HepG2 (cell line): Measurements from ENCODE around the gene PCNT. TPM values are rescaled to one million over a fixed set of nuclear protein-coding genes. Genes with fewer than 3 reads are reported as not detected.

ENCODE experiments used
- EED ChIP-seq: sonication (generic); formaldehyde crosslinking; IDR thresholded peaks from 2 replicates; pipeline ENCODE4 v1.5.0; 2020; ENCODE audit warnings: mild to moderate bottlenecking, missing genetic modification reagents
- ESRRA ChIP-seq: sonication (generic); formaldehyde crosslinking; IDR thresholded peaks from 2 replicates; pipeline ENCODE4 v1.5.1; 2020; ENCODE audit warnings: mild to moderate bottlenecking, low read depth, missing genetic modification reagents
- FIP1L1 ChIP-seq: fragments of 200-400 bp; formaldehyde crosslinking; IDR thresholded peaks from 2 replicates; pipeline ENCODE4 v1.6.1; 2018; ENCODE audit warnings: low read depth, mild to moderate bottlenecking, low read length, moderate library complexity, borderline replicate concordance; ENCODE audit not compliant: insufficient read depth
- GABPB1 ChIP-seq: IDR thresholded peaks from 2 replicates; pipeline ENCODE4 v1.6.1; 2016; ENCODE audit warnings: mild to moderate bottlenecking, missing genetic modification reagents, moderate library complexity, missing compliant biosample characterization
- HNF4A ChIP-seq: sonication (generic); formaldehyde crosslinking; IDR thresholded peaks from 2 replicates; pipeline ENCODE4 v1.4.0; 2020; ENCODE audit warnings: missing genetic modification reagents
- IRF2 ChIP-seq: IDR thresholded peaks from 2 replicates; pipeline ENCODE4 v1.6.1; 2018; ENCODE audit warnings: missing genetic modification reagents, missing compliant biosample characterization
- MED1 ChIP-seq: sonication (generic); formaldehyde crosslinking; IDR thresholded peaks from 2 replicates; pipeline ENCODE4 v1.4.0; 2020; ENCODE audit warnings: missing genetic modification reagents
- MTF2 ChIP-seq: sonication (generic); formaldehyde crosslinking; IDR thresholded peaks from 2 replicates; pipeline ENCODE4 v1.5.0; 2020; ENCODE audit warnings: missing genetic modification reagents, borderline replicate concordance
- NR2F1 ChIP-seq, 2 experiments: fragments of 450-650 bp in 1 of 2; formaldehyde crosslinking in 1 of 2; IDR thresholded peaks; 2 replicates each; pipeline versions ENCODE4 v1.5.0 to v1.6.1; 2016 to 2020; ENCODE audit warnings: mild to moderate bottlenecking in 1 of 2, missing compliant biosample characterization in 1 of 2, missing genetic modification reagents in 1 of 2, moderate library complexity in 1 of 2
- SALL2 ChIP-seq: sonication (generic); formaldehyde crosslinking; IDR thresholded peaks from 2 replicates; pipeline ENCODE4 v1.8.1; 2023; ENCODE audit warnings: mild to moderate bottlenecking, missing genetic modification reagents, inconsistent platforms
- SIX4 ChIP-seq: sonication (generic); formaldehyde crosslinking; IDR thresholded peaks from 2 replicates; pipeline ENCODE4 v1.4.0; 2020; ENCODE audit warnings: missing genetic modification reagents
- SP5 ChIP-seq: IDR thresholded peaks from 2 replicates; pipeline ENCODE4 v1.6.1; 2016; ENCODE audit warnings: low read depth, borderline replicate concordance
- TEAD2 ChIP-seq: sonication (generic); formaldehyde crosslinking; IDR thresholded peaks from 2 replicates; pipeline ENCODE4 v1.9.0; 2021; ENCODE audit warnings: missing genetic modification reagents
- THAP11 ChIP-seq: IDR thresholded peaks from 2 replicates; pipeline ENCODE4 v1.6.1; 2016; ENCODE audit warnings: missing biosample characterization, missing genetic modification reagents
- ZFP36 ChIP-seq: fragments of 150-350 bp; IDR thresholded peaks from 2 replicates; pipeline ENCODE4 v1.6.1; 2018; ENCODE audit warnings: borderline replicate concordance, low read length, low read depth; ENCODE audit not compliant: partially characterized antibody
- ZNF124 ChIP-seq: sonication (generic); formaldehyde crosslinking; IDR thresholded peaks from 2 replicates; pipeline ENCODE4 v1.4.0; 2020; ENCODE audit warnings: missing genetic modification reagents
- ZNF253 ChIP-seq: sonication (generic); formaldehyde crosslinking; IDR thresholded peaks from 2 replicates; pipeline ENCODE4 v1.8.0; 2022; ENCODE audit warnings: mild to moderate bottlenecking, missing genetic modification reagents, borderline replicate concordance
- ZNF367 ChIP-seq: sonication (generic); formaldehyde crosslinking; IDR thresholded peaks from 2 replicates; pipeline ENCODE4 v1.4.0; 2020; ENCODE audit warnings: missing genetic modification reagents, borderline replicate concordance
- ZNF749 ChIP-seq: sonication (generic); formaldehyde crosslinking; IDR thresholded peaks from 2 replicates; pipeline ENCODE4 v1.8.0; 2022; ENCODE audit warnings: mild to moderate bottlenecking, missing genetic modification reagents, moderate library complexity, borderline replicate concordance
- polyA plus RNA-seq, 8 experiments: library from polyadenylated mRNA; depleted of rRNA in 3 of 8; stranded (reverse) in 7 of 8; unstranded in 1 of 8; fragments of >200 nt; fragmentation: Illumina TruSeq in 4 of 8; extraction: Trizol in 4 of 8; gene quantifications; 2 replicates each; pipeline versions ENCODE4 v1.2.1 to v1.2.3, GENCODE V29; 2011 to 2016; ENCODE audit warnings: low read depth in 4 of 8, missing spikeins in 1 of 8, mixed read lengths in 1 of 8; ENCODE audit not compliant: insufficient read depth in 1 of 8
- total RNA-seq, 5 experiments: library from RNA; depleted of rRNA; stranded (reverse); fragments of >200 nt; fragmentation: Illumina TruSeq; extraction: Trizol; gene quantifications; 2 replicates each; pipeline ENCODE4 v1.2.3, GENCODE V29; 2016; ENCODE audit warnings: low read depth in 1 of 5
- TF ChIP-seq, protein P1 (sequence below): sonication (generic); formaldehyde crosslinking; IDR thresholded peaks from 2 replicates; pipeline ENCODE4 v1.5.0; 2020; ENCODE audit warnings: mild to moderate bottlenecking, missing genetic modification reagents, moderate library complexity
- TF ChIP-seq, protein P2 (sequence below): sonication (generic); formaldehyde crosslinking; IDR thresholded peaks from 2 replicates; pipeline ENCODE4 v1.5.0; 2020; ENCODE audit warnings: missing genetic modification reagents
- TF ChIP-seq, protein P3 (sequence below): sonication (generic); formaldehyde crosslinking; IDR thresholded peaks from 2 replicates; pipeline ENCODE4 v1.4.0; 2020; ENCODE audit warnings: missing genetic modification reagents, low read depth, mild to moderate bottlenecking, borderline replicate concordance
- TF ChIP-seq, protein P4 (sequence below): sonication (generic); formaldehyde crosslinking; IDR thresholded peaks from 2 replicates; pipeline ENCODE4 v1.8.0; 2022; ENCODE audit warnings: mild to moderate bottlenecking, missing genetic modification reagents; ENCODE audit not compliant: insufficient replicate concordance

The PCNT gene
- total and polyA plus RNA-seq, 2 of the 13 experiments (the other 11 are each of a cell fraction or from before 2014, with no cell fraction given): 5.6 to 12.4 TPM

DNA sequence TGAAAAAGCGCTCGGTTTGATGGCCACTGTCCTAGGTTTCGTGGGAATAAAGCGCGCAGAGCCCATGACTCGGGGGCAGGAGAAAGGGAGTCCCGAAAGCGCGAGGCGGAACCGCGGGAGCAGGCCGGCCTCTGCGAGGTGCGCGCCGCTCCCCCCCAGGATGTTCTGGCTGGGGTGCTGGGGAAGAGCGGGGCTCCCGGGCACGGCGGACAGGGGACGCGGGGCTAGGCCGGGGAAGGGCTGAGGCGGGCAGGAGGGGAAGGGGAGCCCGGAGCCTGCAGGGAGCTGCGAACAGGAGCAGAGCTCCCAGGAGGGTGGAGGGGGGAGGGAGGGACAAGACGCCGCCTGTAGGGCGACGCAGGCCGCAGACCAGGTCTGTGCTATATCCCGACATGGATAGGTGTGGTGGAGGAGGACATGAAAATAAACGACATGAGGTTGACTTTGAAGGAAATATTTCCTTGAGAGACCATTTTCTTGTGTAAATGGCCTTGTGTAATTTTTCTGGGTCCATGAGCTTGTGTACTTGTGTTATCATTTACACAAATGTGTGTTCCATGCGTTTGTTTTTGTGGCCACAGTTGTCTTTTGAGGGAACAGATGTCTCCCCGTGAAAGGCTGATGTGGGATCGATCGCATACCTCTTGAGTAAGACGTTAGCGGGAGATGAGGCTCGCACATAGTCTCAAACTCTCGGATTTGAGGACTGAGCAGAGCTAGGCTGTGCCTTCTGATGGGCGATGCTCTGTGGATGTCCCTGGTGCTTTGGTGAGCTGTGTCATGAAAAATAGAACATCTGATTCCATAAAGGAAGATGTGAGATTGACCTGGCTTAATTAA lies 1.3 kb downstream of the PCNT start (continued):
- TF ChIP-seq, protein P1, sequence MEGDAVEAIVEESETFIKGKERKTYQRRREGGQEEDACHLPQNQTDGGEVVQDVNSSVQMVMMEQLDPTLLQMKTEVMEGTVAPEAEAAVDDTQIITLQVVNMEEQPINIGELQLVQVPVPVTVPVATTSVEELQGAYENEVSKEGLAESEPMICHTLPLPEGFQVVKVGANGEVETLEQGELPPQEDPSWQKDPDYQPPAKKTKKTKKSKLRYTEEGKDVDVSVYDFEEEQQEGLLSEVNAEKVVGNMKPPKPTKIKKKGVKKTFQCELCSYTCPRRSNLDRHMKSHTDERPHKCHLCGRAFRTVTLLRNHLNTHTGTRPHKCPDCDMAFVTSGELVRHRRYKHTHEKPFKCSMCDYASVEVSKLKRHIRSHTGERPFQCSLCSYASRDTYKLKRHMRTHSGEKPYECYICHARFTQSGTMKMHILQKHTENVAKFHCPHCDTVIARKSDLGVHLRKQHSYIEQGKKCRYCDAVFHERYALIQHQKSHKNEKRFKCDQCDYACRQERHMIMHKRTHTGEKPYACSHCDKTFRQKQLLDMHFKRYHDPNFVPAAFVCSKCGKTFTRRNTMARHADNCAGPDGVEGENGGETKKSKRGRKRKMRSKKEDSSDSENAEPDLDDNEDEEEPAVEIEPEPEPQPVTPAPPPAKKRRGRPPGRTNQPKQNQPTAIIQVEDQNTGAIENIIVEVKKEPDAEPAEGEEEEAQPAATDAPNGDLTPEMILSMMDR: peak; percentile 54
- no peak for TF ChIP-seq HNF4A
- TF ChIP-seq, protein P2, sequence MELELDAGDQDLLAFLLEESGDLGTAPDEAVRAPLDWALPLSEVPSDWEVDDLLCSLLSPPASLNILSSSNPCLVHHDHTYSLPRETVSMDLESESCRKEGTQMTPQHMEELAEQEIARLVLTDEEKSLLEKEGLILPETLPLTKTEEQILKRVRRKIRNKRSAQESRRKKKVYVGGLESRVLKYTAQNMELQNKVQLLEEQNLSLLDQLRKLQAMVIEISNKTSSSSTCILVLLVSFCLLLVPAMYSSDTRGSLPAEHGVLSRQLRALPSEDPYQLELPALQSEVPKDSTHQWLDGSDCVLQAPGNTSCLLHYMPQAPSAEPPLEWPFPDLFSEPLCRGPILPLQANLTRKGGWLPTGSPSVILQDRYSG (CRISPR knock-in tag): no peak; the same call in 1 of the 2 replicates
- no peak for TF ChIP-seq SP5 (CRISPR knock-in tag)
- TF ChIP-seq ZNF124: no peak
- no peak for TF ChIP-seq THAP11 (CRISPR knock-in tag)
- no peak for TF ChIP-seq ZNF367 (CRISPR knock-in tag)
- TF ChIP-seq FIP1L1: no peak
- TF ChIP-seq SALL2 (CRISPR knock-in tag): no peak
- no peak for TF ChIP-seq ZNF749 (CRISPR knock-in tag)
- no peak for TF ChIP-seq ESRRA (CRISPR knock-in tag)
- TF ChIP-seq, protein P3, sequence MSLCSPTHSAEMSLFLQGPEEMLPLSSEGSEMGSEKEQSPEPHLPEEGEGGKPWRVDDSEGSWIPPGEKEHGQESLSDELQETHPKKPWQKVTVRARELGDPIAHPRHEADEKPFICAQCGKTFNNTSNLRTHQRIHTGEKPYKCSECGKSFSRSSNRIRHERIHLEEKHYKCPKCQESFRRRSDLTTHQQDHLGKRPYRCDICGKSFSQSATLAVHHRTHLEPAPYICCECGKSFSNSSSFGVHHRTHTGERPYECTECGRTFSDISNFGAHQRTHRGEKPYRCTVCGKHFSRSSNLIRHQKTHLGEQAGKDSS (CRISPR knock-in tag): no peak
- TF ChIP-seq MTF2: no peak
- TF ChIP-seq, protein P4, sequence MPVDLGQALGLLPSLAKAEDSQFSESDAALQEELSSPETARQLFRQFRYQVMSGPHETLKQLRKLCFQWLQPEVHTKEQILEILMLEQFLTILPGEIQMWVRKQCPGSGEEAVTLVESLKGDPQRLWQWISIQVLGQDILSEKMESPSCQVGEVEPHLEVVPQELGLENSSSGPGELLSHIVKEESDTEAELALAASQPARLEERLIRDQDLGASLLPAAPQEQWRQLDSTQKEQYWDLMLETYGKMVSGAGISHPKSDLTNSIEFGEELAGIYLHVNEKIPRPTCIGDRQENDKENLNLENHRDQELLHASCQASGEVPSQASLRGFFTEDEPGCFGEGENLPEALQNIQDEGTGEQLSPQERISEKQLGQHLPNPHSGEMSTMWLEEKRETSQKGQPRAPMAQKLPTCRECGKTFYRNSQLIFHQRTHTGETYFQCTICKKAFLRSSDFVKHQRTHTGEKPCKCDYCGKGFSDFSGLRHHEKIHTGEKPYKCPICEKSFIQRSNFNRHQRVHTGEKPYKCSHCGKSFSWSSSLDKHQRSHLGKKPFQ (CRISPR knock-in tag): peak; percentile 38
- TF ChIP-seq SIX4 (CRISPR knock-in tag): no peak
- no peak for TF ChIP-seq TEAD2 (CRISPR knock-in tag)
- TF ChIP-seq ZNF253 (CRISPR knock-in tag): no peak
- TF ChIP-seq ZFP36: no peak
- TF ChIP-seq EED (CRISPR knock-in tag): no peak
- no peak for TF ChIP-seq NR2F1 (CRISPR knock-in tag; IDR thresholded peaks at IDR 0.05)
- no peak for TF ChIP-seq IRF2 (CRISPR knock-in tag)
- peak; percentile 1; the same call in 1 of the 2 replicates for TF ChIP-seq GABPB1 (CRISPR knock-in tag)
- peak; percentile 29; the same call in 1 of the 2 replicates for TF ChIP-seq MED1 (CRISPR knock-in tag)
